NT2/D1 (cell line): ENCODE data around the gene ATP9A.

ENCODE experiments used
- DNase-seq: peaks from one replicate; pipeline ENCODE4 v3.0.0-alpha.2; 2011; ENCODE audit warnings: low read depth, low spot score
- H3K27me3 ChIP-seq: 2 replicates; pipeline ENCODE4 v1.6.0; 2011; ENCODE audit warnings: mild to moderate bottlenecking; ENCODE audit not compliant: insufficient read length, insufficient read depth
- H3K36me3 ChIP-seq: 2 replicates; pipeline ENCODE4 v1.6.1; 2011; ENCODE audit warnings: mild to moderate bottlenecking, low read length, mixed read lengths; ENCODE audit not compliant: insufficient read depth, insufficient read length
- H3K4me1 ChIP-seq: 2 replicates; pipeline ENCODE4 v1.5.1; 2011; ENCODE audit not compliant: insufficient read depth, insufficient read length
- H3K4me3 ChIP-seq: 2 replicates; pipeline ENCODE4 v1.5.1; 2011; ENCODE audit warnings: low read depth; ENCODE audit not compliant: insufficient read length
- H3K9ac ChIP-seq: 2 replicates; pipeline ENCODE4 v1.6.0; 2011; ENCODE audit warnings: low read depth; ENCODE audit not compliant: insufficient read length
- H3K9me3 ChIP-seq: 2 replicates; pipeline ENCODE4 v1.5.1; 2011; ENCODE audit warnings: mild to moderate bottlenecking, low read length; ENCODE audit not compliant: insufficient read depth
- SUZ12 ChIP-seq: IDR thresholded peaks from 2 replicates; pipeline ENCODE4 v1.6.1; 2011; ENCODE audit not compliant: insufficient read length, insufficient read depth; ENCODE audit errors: extremely low read depth
- YY1 ChIP-seq: IDR thresholded peaks from 2 replicates; pipeline ENCODE4 v1.6.1; 2011; ENCODE audit not compliant: insufficient read length, insufficient read depth
- ZNF274 ChIP-seq: IDR thresholded peaks from 2 replicates; pipeline ENCODE4 v1.6.1; 2011; ENCODE audit warnings: mild to moderate bottlenecking, low read depth, low read length

Gene ATP9A

DNA sequence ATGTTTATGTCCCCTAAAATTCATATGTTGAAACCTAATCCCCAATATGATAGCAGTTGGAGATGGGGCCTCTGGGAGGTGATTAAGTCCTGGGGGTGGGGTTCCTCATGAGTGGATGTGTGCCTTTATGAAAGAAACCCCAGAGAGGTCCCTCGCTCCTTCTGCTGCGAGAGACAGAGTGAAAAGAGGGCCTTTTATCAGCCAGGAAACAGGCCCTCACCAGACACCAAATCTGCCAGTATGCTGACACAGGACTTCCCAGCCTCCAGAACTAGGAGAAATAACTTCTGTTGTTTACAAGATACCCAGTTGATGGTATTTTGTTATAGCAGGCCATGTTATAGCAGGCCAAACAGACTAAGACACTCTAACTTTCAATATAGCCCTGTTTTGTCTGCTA is 124.8 kb downstream of the ATP9A start:
- H3K9ac ChIP-seq: no peak overlapping the region
- no peak for DNase-seq
- no peaks in the 10 kb centered on the region for H3K36me3 ChIP-seq
- H3K9me3 ChIP-seq: no peaks in the 10 kb centered on the region
- H3K27me3 ChIP-seq: no peaks in the 10 kb centered on the region
- TF ChIP-seq YY1 (no peak), ZNF274 (no peak), SUZ12 (no peak)
- H3K4me1 ChIP-seq: peaks cover 5% of the 10 kb centered on the region
- H3K4me3 ChIP-seq: no peak overlapping the region

- H3K9me3 ChIP-seq: no peaks in the 10 kb centered on the region
- no peaks in the 10 kb centered on the region for H3K27me3 ChIP-seq
- no peak overlapping the region for H3K9ac ChIP-seq
- no peaks in the 10 kb centered on the region for H3K36me3 ChIP-seq
- no peak for TF ChIP-seq YY1
- TF ChIP-seq ZNF274: no peak
- no peak for TF ChIP-seq SUZ12
- no peak for DNase-seq
- H3K4me1 ChIP-seq: peaks cover 5% of the 10 kb centered on the region
- H3K4me3 ChIP-seq: no peak overlapping the region
These were observed 126.3 kb downstream of the ATP9A start for GRCh38 chr20:51641866-51642265.

GRCh38 chr20:51640743-51641142 is 127.4 kb downstream of the ATP9A start:
- Histone ChIP-seq H3K4me3 (no peak overlapping the region), H3K9ac (no peak overlapping the region), H3K36me3 (no peaks in the 10 kb centered on the region), H3K27me3 (no peaks in the 10 kb centered on the region), H3K4me1 (peaks cover 5% of the 10 kb centered on the region), H3K9me3 (no peaks in the 10 kb centered on the region)
- DNase-seq: no peak
- TF ChIP-seq YY1 (no peak), SUZ12 (no peak), ZNF274 (no peak)

DNA sequence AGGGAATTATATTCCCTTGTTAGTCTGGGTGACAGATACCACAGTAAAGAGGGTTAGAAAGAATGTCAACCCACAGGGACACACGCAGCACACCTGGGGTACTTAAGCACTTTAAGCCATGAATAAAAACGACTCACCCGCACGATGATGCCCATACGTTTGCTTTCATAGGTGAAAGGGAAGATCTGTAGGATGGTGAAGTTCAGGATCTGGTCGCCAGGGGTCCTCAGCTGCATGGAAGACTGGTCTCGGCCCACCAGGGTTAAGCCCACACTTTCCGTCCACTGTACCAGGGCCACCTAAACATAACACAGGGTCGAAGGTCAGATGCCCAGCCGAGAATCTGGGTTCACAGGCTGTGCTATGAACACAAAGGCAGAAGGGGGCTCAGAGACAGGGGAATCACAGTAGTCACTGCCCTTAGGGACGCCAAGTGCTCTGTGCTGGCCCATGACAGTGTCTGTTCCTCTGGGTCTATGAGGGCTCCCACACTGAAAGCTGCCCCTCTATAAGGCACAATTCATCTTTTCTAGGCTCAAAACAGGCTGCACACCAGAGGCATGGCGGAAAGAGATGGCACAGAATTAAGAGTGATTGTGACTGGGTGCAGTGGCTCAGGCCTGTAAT is 128.9 kb downstream of the ATP9A start:
- Histone ChIP-seq H3K27me3 (no peaks in the 10 kb centered on the region), H3K9ac (no peak overlapping the region), H3K4me3 (no peak overlapping the region), H3K9me3 (no peaks in the 10 kb centered on the region), H3K4me1 (peaks cover 5% of the 10 kb centered on the region), H3K36me3 (no peaks in the 10 kb centered on the region)
- no peak for TF ChIP-seq ZNF274
- no peak for TF ChIP-seq YY1
- TF ChIP-seq SUZ12: no peak
- peak; percentile 76 for DNase-seq

- Histone ChIP-seq H3K4me1 (peaks cover 5% of the 10 kb centered on the region), H3K4me3 (no peak overlapping the region), H3K27me3 (no peaks in the 10 kb centered on the region), H3K9ac (no peak overlapping the region), H3K36me3 (no peaks in the 10 kb centered on the region), H3K9me3 (no peaks in the 10 kb centered on the region)
- no peak for DNase-seq
- no peak for TF ChIP-seq ZNF274
- TF ChIP-seq SUZ12: no peak
- TF ChIP-seq YY1: no peak
These were observed 130.9 kb downstream of the ATP9A start for GRCh38 chr20:51637241-51637640.

GRCh38 chr20:51636123-51636522 is 132.1 kb downstream of the ATP9A start:
- H3K9me3 ChIP-seq: no peaks in the 10 kb centered on the region
- no peaks in the 10 kb centered on the region for H3K27me3 ChIP-seq
- H3K4me1 ChIP-seq: peaks cover 5% of the 10 kb centered on the region
- TF ChIP-seq SUZ12 (no peak), ZNF274 (no peak)
- H3K9ac ChIP-seq: no peak overlapping the region
- DNase-seq: no peak
- H3K4me3 ChIP-seq: no peak overlapping the region
- H3K36me3 ChIP-seq: no peaks in the 10 kb centered on the region

DNA sequence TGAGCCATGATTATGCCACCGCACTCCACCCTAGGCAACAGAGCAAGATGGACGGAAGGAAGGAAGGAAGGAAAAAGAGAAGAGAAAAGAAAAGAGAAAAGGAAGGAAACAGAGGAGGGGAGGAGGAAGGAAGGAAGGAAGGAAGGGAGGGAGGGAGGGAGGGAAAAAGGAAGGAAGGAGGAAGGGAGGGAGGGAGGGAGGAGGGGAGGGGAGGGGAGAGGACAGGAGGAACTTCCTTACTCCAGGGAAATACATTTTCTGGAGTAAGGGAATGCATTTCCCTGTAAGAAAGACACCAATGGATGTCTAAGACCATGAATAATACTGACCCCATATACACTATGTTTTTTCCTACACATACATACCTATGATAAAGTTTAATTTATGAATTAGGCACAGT is 132.5 kb downstream of the ATP9A start:
- H3K4me3 ChIP-seq: no peak overlapping the region

GRCh38 chr20:51634877-51635276 is 133.3 kb downstream of the ATP9A start:
- Histone ChIP-seq H3K4me3 (no peak overlapping the region), H3K36me3 (no peaks in the 10 kb centered on the region), H3K9me3 (no peaks in the 10 kb centered on the region), H3K9ac (no peak overlapping the region), H3K27me3 (no peaks in the 10 kb centered on the region), H3K4me1 (peaks cover 2% of the 10 kb centered on the region)
- DNase-seq: no peak
- TF ChIP-seq ZNF274 (no peak), SUZ12 (no peak), YY1 (no peak)

More for the DNA sequence above, 132.5 kb downstream of the ATP9A start:
- Histone ChIP-seq H3K9me3 (no peaks in the 10 kb centered on the region), H3K9ac (no peak overlapping the region), H3K36me3 (no peaks in the 10 kb centered on the region), H3K27me3 (no peaks in the 10 kb centered on the region), H3K4me1 (peaks cover 5% of the 10 kb centered on the region)
- TF ChIP-seq YY1: no peak
- TF ChIP-seq SUZ12: no peak
- no peak for TF ChIP-seq ZNF274
- DNase-seq: no peak
